PC-9 (cell line): ENCODE measurements around the gene DUSP6.

Experiments used
- EZH2 ChIP-seq: fragments of 200-600 bp; sonication (generic); IDR thresholded peaks from 2 replicates; pipeline ENCODE4 v1.8.0; 2017; ENCODE audit warnings: antibody characterized with exemption, low read depth
- TF ChIP-seq, protein P1 (sequence below): fragments of 200-600 bp; sonication (generic); conservative IDR thresholded peaks from 2 replicates; pipeline ENCODE4 v1.6.1; 2017; ENCODE audit warnings: mixed run types, antibody characterized with exemption, mild to moderate bottlenecking, moderate library complexity

DNA sequence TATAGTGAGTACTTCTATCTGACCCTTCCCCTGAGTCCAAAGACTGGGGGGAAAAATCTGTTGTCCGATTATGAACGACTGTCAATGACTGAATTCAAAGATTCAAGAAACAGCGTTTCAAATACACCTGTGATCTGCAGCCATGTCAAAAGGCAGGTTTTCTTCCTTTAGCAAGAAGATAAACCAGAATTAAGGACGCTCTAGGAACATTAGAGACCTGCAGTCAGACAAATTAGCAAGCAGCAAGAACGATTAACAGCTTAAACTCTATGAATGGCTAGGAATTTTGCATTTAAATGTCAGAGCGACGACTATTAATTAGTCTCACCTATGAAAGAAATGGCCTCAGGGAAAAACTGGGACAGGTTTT is 2.1 kb downstream of the DUSP6 start:
- TF ChIP-seq, protein P1, sequence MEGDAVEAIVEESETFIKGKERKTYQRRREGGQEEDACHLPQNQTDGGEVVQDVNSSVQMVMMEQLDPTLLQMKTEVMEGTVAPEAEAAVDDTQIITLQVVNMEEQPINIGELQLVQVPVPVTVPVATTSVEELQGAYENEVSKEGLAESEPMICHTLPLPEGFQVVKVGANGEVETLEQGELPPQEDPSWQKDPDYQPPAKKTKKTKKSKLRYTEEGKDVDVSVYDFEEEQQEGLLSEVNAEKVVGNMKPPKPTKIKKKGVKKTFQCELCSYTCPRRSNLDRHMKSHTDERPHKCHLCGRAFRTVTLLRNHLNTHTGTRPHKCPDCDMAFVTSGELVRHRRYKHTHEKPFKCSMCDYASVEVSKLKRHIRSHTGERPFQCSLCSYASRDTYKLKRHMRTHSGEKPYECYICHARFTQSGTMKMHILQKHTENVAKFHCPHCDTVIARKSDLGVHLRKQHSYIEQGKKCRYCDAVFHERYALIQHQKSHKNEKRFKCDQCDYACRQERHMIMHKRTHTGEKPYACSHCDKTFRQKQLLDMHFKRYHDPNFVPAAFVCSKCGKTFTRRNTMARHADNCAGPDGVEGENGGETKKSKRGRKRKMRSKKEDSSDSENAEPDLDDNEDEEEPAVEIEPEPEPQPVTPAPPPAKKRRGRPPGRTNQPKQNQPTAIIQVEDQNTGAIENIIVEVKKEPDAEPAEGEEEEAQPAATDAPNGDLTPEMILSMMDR = no peak
- TF ChIP-seq EZH2 = no peak
